MCF 10A (cell line): ENCODE measurements around the gene PIP4K2A. TPM values are rescaled to one million over a fixed set of nuclear protein-coding genes. Genes with fewer than 3 reads are reported as not detected.

ENCODE experiments used
- BruUV-seq: library from RNA; stranded (reverse); fragments of 400-500 nt; replicated peaks from 2 replicates; lab custom pipeline; 2021; lab: Mats Ljungman, UMichigan
- CTCF ChIA-PET: fragments of 300-600 bp; sonication (Branson Sonifier 250); formaldehyde crosslinking; extraction: SDS; loops from one replicate; lab custom pipeline; 2021; ENCODE audit warnings: antibody characterized with exemption, inconsistent platforms; lab: Yijun Ruan, JAX
- POLR2A ChIA-PET: fragments of 300-600, 350-650 bp; sonication (Branson Sonifier 250); formaldehyde crosslinking; extraction: SDS; loops from one replicate; lab custom pipeline; 2020; ENCODE audit warnings: antibody characterized with exemption, inconsistent platforms; lab: Yijun Ruan, JAX
- DNase-seq: peaks from one replicate; pipeline ENCODE4 v3.0.0-alpha.2; 2018; ENCODE audit not compliant: unreplicated experiment
- H3K27ac Mint-ChIP-seq: one replicate; pipeline ENCODE4 v1.8.0; 2022; ENCODE audit warnings: mild to moderate bottlenecking, low read depth, mixed read lengths; ENCODE audit not compliant: unreplicated experiment
- H3K27me3 Mint-ChIP-seq: one replicate; pipeline ENCODE4 v1.8.0; 2022; ENCODE audit warnings: mixed read lengths; ENCODE audit not compliant: insufficient read depth, unreplicated experiment
- H3K36me3 Mint-ChIP-seq: one replicate; pipeline ENCODE4 v1.8.0; 2022; ENCODE audit warnings: mild to moderate bottlenecking, moderate library complexity, mixed read lengths; ENCODE audit not compliant: insufficient read depth, unreplicated experiment
- H3K4me1 Mint-ChIP-seq: one replicate; pipeline ENCODE4 v1.8.0; 2022; ENCODE audit warnings: mixed read lengths; ENCODE audit not compliant: insufficient read depth, unreplicated experiment
- H3K4me3 Mint-ChIP-seq: one replicate; pipeline ENCODE4 v1.8.0; 2022; ENCODE audit warnings: mild to moderate bottlenecking, moderate library complexity, mixed read lengths; ENCODE audit not compliant: unreplicated experiment
- H3K9me3 Mint-ChIP-seq: one replicate; pipeline ENCODE4 v1.8.0; 2022; ENCODE audit warnings: mixed read lengths; ENCODE audit not compliant: unreplicated experiment
- CTCF ChIP-seq: fragments of 200-600 bp; IDR thresholded peaks from one replicate; pipeline ENCODE4 v1.8.0; 2022; ENCODE audit warnings: antibody characterized with exemption, mild to moderate bottlenecking; ENCODE audit not compliant: unreplicated experiment
- intact Hi-C: fragments of 100-400 bp; cut with micrococcal nuclease; formaldehyde crosslinking; loops from 2 replicates; pipeline ENCODE4 v1.14.1; 2022
- total RNA-seq: library from RNA; stranded (reverse); gene quantifications from 2 replicates; pipeline ENCODE4 v1.2.3, GENCODE V29; 2022

Gene PIP4K2A
- total RNA-seq, 1 experiment from 2014 or later: 24.2 TPM

GRCh38 chr10:22601618-22602017, 112.8 kb downstream of the PIP4K2A start:
- peaks cover 22% of the 10 kb centered on the region for H3K4me1 Mint-ChIP-seq
- no peaks in the 10 kb centered on the region for H3K27me3 Mint-ChIP-seq
- POLR2A ChIA-PET: no interaction called here

GRCh38 chr10:22599636-22600228, 114.6 kb downstream of the PIP4K2A start:
- intact Hi-C loops: no loop called here
- H3K9me3 Mint-ChIP-seq: no peaks in the 10 kb centered on the region
- no peak overlapping the region for H3K4me3 Mint-ChIP-seq
- CTCF ChIA-PET: interaction anchor here (0.6 to 1.2 kb wide), 4 partner anchors 10 to 512 kb away, joined by 3 to 6 read pairs (median 3); no protein-coding TSS in a partner anchor
- no TSS peak for BruUV-seq
- TF ChIP-seq CTCF: no peak
- H3K4me1 Mint-ChIP-seq: peaks cover 16% of the 10 kb centered on the region
- no peaks in the 10 kb centered on the region for H3K27me3 Mint-ChIP-seq
- POLR2A ChIA-PET: interaction anchor here (0.6 kb wide), 1 partner anchor 30 kb away, joined by 6 read pairs; no protein-coding TSS in a partner anchor
- peak overlapping the region; percentile 40 for H3K27ac Mint-ChIP-seq
- DNase-seq: no peak
- peaks cover 10% of the 10 kb centered on the region for H3K36me3 Mint-ChIP-seq

More at GRCh38 chr10:22601618-22602017, 112.8 kb downstream of the PIP4K2A start:
- intact Hi-C loops: no loop called here
- Mint-ChIP-seq H3K4me3 (no peak overlapping the region), H3K36me3 (peaks cover 10% of the 10 kb centered on the region), H3K9me3 (no peaks in the 10 kb centered on the region), H3K27ac (no peak overlapping the region)
- CTCF ChIA-PET: interaction anchor here (1.0 kb wide), 1 partner anchor 387 kb away, joined by 3 read pairs; no protein-coding TSS in a partner anchor
- TF ChIP-seq CTCF: no peak
- BruUV-seq: no TSS peak
- DNase-seq: no peak

GRCh38 chr10:22599048-22599561, 115.3 kb downstream of the PIP4K2A start:
- no peaks in the 10 kb centered on the region for H3K27me3 Mint-ChIP-seq
- intact Hi-C loops: no loop called here
- H3K4me3 Mint-ChIP-seq: peak overlapping the region; percentile 3
- no TSS peak for BruUV-seq
- POLR2A ChIA-PET: no interaction called here
- peaks cover 16% of the 10 kb centered on the region for H3K4me1 Mint-ChIP-seq
- H3K27ac Mint-ChIP-seq: peak overlapping the region; percentile 40
- H3K9me3 Mint-ChIP-seq: no peaks in the 10 kb centered on the region
- H3K36me3 Mint-ChIP-seq: peaks cover 10% of the 10 kb centered on the region
- no peak for TF ChIP-seq CTCF
- CTCF ChIA-PET: interaction anchor here (1.2 kb wide), 1 partner anchor 25 kb away, joined by 6 read pairs; no protein-coding TSS in a partner anchor
- peak; percentile 62 for DNase-seq

- Mint-ChIP-seq H3K36me3 (peaks cover 10% of the 10 kb centered on the region), H3K27me3 (no peaks in the 10 kb centered on the region), H3K4me3 (no peak overlapping the region), H3K9me3 (no peaks in the 10 kb centered on the region), H3K27ac (peak overlapping the region; percentile 40), H3K4me1 (peaks cover 16% of the 10 kb centered on the region)
- intact Hi-C loops: no loop called here
- no peak for TF ChIP-seq CTCF
- ChIA-PET CTCF (no interaction called here), POLR2A (interaction anchor here (1.1 kb wide), 1 partner anchor 22 kb away, joined by 3 read pairs; no protein-coding TSS in a partner anchor)
- BruUV-seq: no TSS peak
- DNase-seq: no peak
Observed at GRCh38 chr10:22598478-22598877, 115.9 kb downstream of the PIP4K2A start.
